Loucy (cell line): ENCODE data around the gene RUNX1.

ENCODE experiments used
- H2AFZ ChIP-seq: fragments of 200-600 bp; sonication (generic); 2 replicates; pipeline ENCODE4 v1.6.0; 2016; ENCODE audit warnings: antibody characterized with exemption, mild to moderate bottlenecking, low read length, moderate library complexity
- H3F3A ChIP-seq: fragments of 200-600 bp; 2 replicates; pipeline ENCODE4 v1.6.0; 2016; ENCODE audit warnings: antibody characterized with exemption, low read depth, mild to moderate bottlenecking
- H3K27me3 ChIP-seq: fragments of 200-600 bp; sonication (generic); 2 replicates; pipeline ENCODE4 v1.6.1; 2014; ENCODE audit warnings: low read length, mild to moderate bottlenecking; ENCODE audit not compliant: insufficient read depth, poor library complexity, severe bottlenecking
- H3K36me3 ChIP-seq: fragments of 200-600 bp; sonication (generic); 2 replicates; pipeline ENCODE4 v1.6.1; 2016; ENCODE audit warnings: low read length; ENCODE audit not compliant: insufficient read depth
- H3K4me1 ChIP-seq: fragments of 200-600 bp; sonication (generic); 2 replicates; pipeline ENCODE4 v1.5.1; 2014; ENCODE audit warnings: low read length, mild to moderate bottlenecking; ENCODE audit not compliant: insufficient read depth, poor library complexity, severe bottlenecking
- H3K4me2 ChIP-seq: fragments of 200-600 bp; sonication (generic); 2 replicates; pipeline ENCODE4 v1.6.0; 2014; ENCODE audit warnings: antibody characterized with exemption, low read length, low read depth, mild to moderate bottlenecking; ENCODE audit not compliant: poor library complexity, severe bottlenecking
- H3K4me3 ChIP-seq: fragments of 200-600 bp; sonication (generic); 2 replicates; pipeline ENCODE4 v1.5.1; 2014; ENCODE audit warnings: low read length, mild to moderate bottlenecking, mixed read lengths; ENCODE audit not compliant: poor library complexity, severe bottlenecking
- H3K79me2 ChIP-seq: fragments of 200-600 bp; sonication (generic); 2 replicates; pipeline ENCODE4 v1.6.1; 2014; ENCODE audit warnings: low read length; ENCODE audit not compliant: insufficient read depth
- H3K9ac ChIP-seq: fragments of 200-600 bp; sonication (generic); 2 replicates; pipeline ENCODE4 v1.6.0; 2014; ENCODE audit warnings: mild to moderate bottlenecking, low read depth, low read length, moderate library complexity; ENCODE audit not compliant: poor library complexity, severe bottlenecking
- H3K9me2 ChIP-seq: fragments of 200-600 bp; sonication (generic); replicated peaks from 2 replicates; pipeline ENCODE4 v1.6.1; 2016; ENCODE audit warnings: low read depth, low read length, mixed read lengths
- H3K9me3 ChIP-seq: fragments of 200-600 bp; sonication (generic); 2 replicates; pipeline ENCODE4 v1.6.1; 2014; ENCODE audit warnings: mild to moderate bottlenecking, antibody characterized with exemption, low read length, low read depth; ENCODE audit not compliant: insufficient read depth
- H4K20me1 ChIP-seq: fragments of 200-600 bp; sonication (generic); 2 replicates; pipeline ENCODE4 v1.6.0; 2014; ENCODE audit warnings: antibody characterized with exemption, low read length, mild to moderate bottlenecking; ENCODE audit not compliant: insufficient read depth, poor library complexity, severe bottlenecking
- CTCF ChIP-seq: fragments of 200-600 bp; sonication (generic); conservative IDR thresholded peaks from 2 replicates; pipeline ENCODE4 v1.5.1; 2014; ENCODE audit warnings: mild to moderate bottlenecking, antibody characterized with exemption, low read length
- EZH2phosphoT487 ChIP-seq: fragments of 200-600 bp; IDR thresholded peaks from 2 replicates; pipeline ENCODE4 v1.6.1; 2018; ENCODE audit warnings: antibody characterized with exemption, mild to moderate bottlenecking, moderate library complexity, borderline replicate concordance

Gene RUNX1

GRCh38 chr21:34914239-34914638 is 134.9 kb downstream of the RUNX1 start:
- Histone ChIP-seq H3K36me3 (peaks cover 62% of the 10 kb centered on the region; the same call in 1 of the 2 replicates), H3F3A (peaks cover 10% of the 10 kb centered on the region), H3K79me2 (peaks cover 100% of the 10 kb centered on the region), H3K4me2 (no peak overlapping the region), H3K27me3 (no peaks in the 10 kb centered on the region), H2AFZ (no peak overlapping the region), H3K4me3 (no peak overlapping the region), H3K9me3 (no peaks in the 10 kb centered on the region), H4K20me1 (peaks cover 44% of the 10 kb centered on the region), H3K4me1 (peaks cover 53% of the 10 kb centered on the region), H3K9me2 (no peaks in the 10 kb centered on the region), H3K9ac (no peak overlapping the region)
- TF ChIP-seq CTCF, result no peak
- TF ChIP-seq EZH2phosphoT487, result no peak

GRCh38 chr21:34913811-34914210 is 135.3 kb downstream of the RUNX1 start:
- no peak overlapping the region for H2AFZ ChIP-seq
- H3K9me3 ChIP-seq, result no peaks in the 10 kb centered on the region
- TF ChIP-seq CTCF (no peak), EZH2phosphoT487 (no peak)
- no peak overlapping the region for H3K4me2 ChIP-seq
- H3F3A ChIP-seq, result peaks cover 14% of the 10 kb centered on the region
- peaks cover 99% of the 10 kb centered on the region for H3K79me2 ChIP-seq
- H4K20me1 ChIP-seq, result peaks cover 44% of the 10 kb centered on the region
- H3K9ac ChIP-seq, result no peak overlapping the region
- no peaks in the 10 kb centered on the region for H3K27me3 ChIP-seq
- H3K9me2 ChIP-seq, result no peaks in the 10 kb centered on the region
- peaks cover 57% of the 10 kb centered on the region; the same call in 1 of the 2 replicates for H3K36me3 ChIP-seq
- H3K4me1 ChIP-seq, result peaks cover 57% of the 10 kb centered on the region
- H3K4me3 ChIP-seq, result no peak overlapping the region

DNA sequence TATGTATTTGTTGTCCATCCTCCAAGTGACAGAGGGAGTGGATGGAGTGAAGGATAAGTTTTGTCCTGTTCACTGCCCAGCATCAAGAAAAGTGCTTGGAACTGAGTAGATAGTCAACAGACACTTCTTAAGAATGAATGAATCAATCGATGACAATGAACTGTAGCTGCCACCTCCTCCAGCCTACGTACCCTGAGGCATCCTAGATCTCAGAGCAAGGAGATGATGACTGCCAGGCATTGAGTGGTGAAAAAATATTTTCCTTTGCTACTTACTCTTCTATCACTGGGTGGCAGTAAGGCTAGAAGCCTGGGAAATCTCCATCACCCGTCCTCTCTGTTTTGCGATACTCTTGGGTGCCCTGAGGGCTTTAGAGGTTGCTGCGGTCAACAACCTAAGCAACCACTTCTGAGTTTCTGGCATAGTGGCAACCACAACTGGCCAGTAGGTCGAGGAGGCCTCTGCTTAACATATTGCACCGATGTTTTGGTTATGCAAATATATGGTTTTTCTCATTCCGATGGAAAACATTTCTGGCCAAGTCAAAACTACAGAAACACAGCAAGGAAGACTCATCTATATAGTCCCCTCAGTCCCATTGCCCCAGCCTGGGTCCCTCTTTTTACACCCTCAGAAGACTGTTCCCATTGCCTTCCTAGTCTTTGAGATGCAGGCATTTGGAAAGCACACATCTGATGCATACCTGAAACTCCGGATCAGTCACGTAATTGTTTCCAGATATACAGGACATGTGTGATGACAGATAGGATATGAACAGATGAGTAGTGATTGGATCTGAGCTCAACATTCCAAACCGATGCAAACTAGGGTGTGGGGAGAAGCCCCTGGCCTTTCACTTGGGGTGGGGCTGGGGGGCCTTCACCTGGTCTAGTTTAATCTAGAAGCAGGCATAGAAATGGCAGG is 136.8 kb downstream of the RUNX1 start:
- H3F3A ChIP-seq, result peaks cover 27% of the 10 kb centered on the region
- H3K4me2 ChIP-seq, result no peak overlapping the region
- H3K27me3 ChIP-seq, result no peaks in the 10 kb centered on the region
- H3K36me3 ChIP-seq, result peaks cover 48% of the 10 kb centered on the region; the same call in 1 of the 2 replicates
- H3K4me1 ChIP-seq, result peaks cover 70% of the 10 kb centered on the region
- H2AFZ ChIP-seq, result no peak overlapping the region
- no peaks in the 10 kb centered on the region for H3K9me2 ChIP-seq
- H3K4me3 ChIP-seq, result no peak overlapping the region
- TF ChIP-seq CTCF (peak; percentile 39), EZH2phosphoT487 (no peak)
- H3K9ac ChIP-seq, result no peak overlapping the region
- peaks cover 88% of the 10 kb centered on the region for H3K79me2 ChIP-seq
- no peaks in the 10 kb centered on the region for H3K9me3 ChIP-seq
- peaks cover 37% of the 10 kb centered on the region for H4K20me1 ChIP-seq
